ENCODE results near the gene OR2H2. TPM values are rescaled to one million over a fixed set of nuclear protein-coding genes. Genes with fewer than 3 reads are reported as not detected.
A peak's percentile ranks its signal among the peaks of the same experiment; 100 is the strongest.

Gene OR2H2
- polyA plus RNA-seq, 1 experiment: not detected

- TF ChIP-seq CTCF (IDR thresholded peaks at IDR 0.05; ENCODE audit: low read depth, low read length): no peak
- Histone ChIP-seq H3K4me3 (ENCODE audit: low read depth, low read length) (no peak overlapping the region), H3K9me3 (ENCODE audit: control insufficient read depth, insufficient read depth, low read length) (no peaks in the 10 kb centered on the region), H3K27ac (ENCODE audit: low read depth, low read length) (no peak overlapping the region), H3K27me3 (ENCODE audit: control insufficient read depth, insufficient read depth, low read length) (no peaks in the 10 kb centered on the region)
- DNase-seq (ENCODE audit: low read depth, low spot score): no peak
- ChIA-PET POLR2A (interaction anchor here (0.6 kb wide), 1 partner anchor 32 kb away, joined by 5 read pairs; no protein-coding TSS in a partner anchor), CTCF (interaction anchor here (1.3 to 2.4 kb wide), 3 partner anchors 11 to 57 kb away, joined by 3 to 10 read pairs (median 7); no protein-coding TSS in a partner anchor)
Measured at GRCh38 chr6:29596381-29596900, 11.5 kb downstream of the OR2H2 start.

GRCh38 chr6:29597184-29597583 lies 12.3 kb downstream of the OR2H2 start:
- no peaks in the 10 kb centered on the region for H3K9me3 ChIP-seq (ENCODE audit: control insufficient read depth, insufficient read depth, low read length)
- ChIA-PET POLR2A (interaction anchor here (0.6 to 1.4 kb wide), 2 partner anchors 30 to 31 kb away, joined by 3 to 5 read pairs; no protein-coding TSS in a partner anchor), CTCF (interaction anchor here (0.8 to 2.4 kb wide), 5 partner anchors 9 to 56 kb away, joined by 3 to 10 read pairs (median 4); no protein-coding TSS in a partner anchor)
- H3K27me3 ChIP-seq (ENCODE audit: control insufficient read depth, insufficient read depth, low read length): no peaks in the 10 kb centered on the region
- H3K27ac ChIP-seq (ENCODE audit: low read depth, low read length): no peak overlapping the region
- TF ChIP-seq CTCF (IDR thresholded peaks at IDR 0.05; ENCODE audit: low read depth, low read length): no peak
- no peak overlapping the region for H3K4me3 ChIP-seq (ENCODE audit: low read depth, low read length)
- no peak for DNase-seq (ENCODE audit: low read depth, low spot score)

GRCh38 chr6:29598172-29598747 lies 13.3 kb downstream of the OR2H2 start:
- Histone ChIP-seq H3K27me3 (ENCODE audit: control insufficient read depth, insufficient read depth, low read length) (no peaks in the 10 kb centered on the region), H3K4me3 (ENCODE audit: low read depth, low read length) (no peak overlapping the region), H3K9me3 (ENCODE audit: control insufficient read depth, insufficient read depth, low read length) (no peaks in the 10 kb centered on the region), H3K27ac (ENCODE audit: low read depth, low read length) (no peak overlapping the region)
- TF ChIP-seq CTCF (IDR thresholded peaks at IDR 0.05; ENCODE audit: low read depth, low read length): no peak
- ChIA-PET CTCF (interaction anchor here (0.8 to 2.4 kb wide), 3 partner anchors 9 to 55 kb away, joined by 6 to 10 read pairs (median 7); no protein-coding TSS in a partner anchor), POLR2A (interaction anchor here (1.4 kb wide), 1 partner anchor 29 kb away, joined by 3 read pairs; no protein-coding TSS in a partner anchor)
- DNase-seq (ENCODE audit: low read depth, low spot score): no peak

GRCh38 chr6:29602564-29603361 lies 17.8 kb downstream of the OR2H2 start:
- DNase-seq (ENCODE audit: low read depth, low spot score): peak; percentile 3
- Histone ChIP-seq H3K4me3 (ENCODE audit: low read depth, low read length) (no peak overlapping the region), H3K27ac (ENCODE audit: low read depth, low read length) (no peak overlapping the region), H3K9me3 (ENCODE audit: control insufficient read depth, insufficient read depth, low read length) (no peaks in the 10 kb centered on the region), H3K27me3 (ENCODE audit: control insufficient read depth, insufficient read depth, low read length) (no peaks in the 10 kb centered on the region)
- peak; percentile 30 for TF ChIP-seq CTCF (IDR thresholded peaks at IDR 0.05; ENCODE audit: low read depth, low read length)
- CTCF ChIA-PET: interaction anchor here (1.0 to 1.1 kb wide), 2 partner anchors 13 to 47 kb away, joined by 3 to 4 read pairs; no protein-coding TSS in a partner anchor
- POLR2A ChIA-PET: no interaction called here

Measured in AG04450 (cell line).